K562 (cell line): ENCODE results near the gene SSH3. TPM values are rescaled to one million over a fixed set of nuclear protein-coding genes. Genes with fewer than 3 reads are reported as not detected.
A peak's percentile ranks its signal among the peaks of the same experiment; 100 is the strongest.

Experiments used
- CTCFL ChIP-seq: IDR thresholded peaks from 2 replicates; pipeline ENCODE4 v1.6.1; 2011; ENCODE audit warnings: borderline replicate concordance, low read depth, mild to moderate bottlenecking, moderate library complexity, low read length; ENCODE audit not compliant: insufficient read depth, poor library complexity, severe bottlenecking
- ETV5 ChIP-seq: sonication (generic); formaldehyde crosslinking; IDR thresholded peaks from 2 replicates; pipeline ENCODE4 v1.4.0; 2020; ENCODE audit warnings: low read depth, mild to moderate bottlenecking, missing genetic modification reagents
- FOXM1 ChIP-seq, 2 experiments: fragments of 450-650 bp in 1 of 2; sonication (generic) in 1 of 2; formaldehyde crosslinking in 1 of 2; IDR thresholded peaks; 2 replicates each; pipeline versions ENCODE4 v1.6.1 to v1.9.0; 2017 to 2022; ENCODE audit warnings: low read depth in 2 of 2, mild to moderate bottlenecking in 2 of 2, missing genetic modification reagents in 1 of 2, moderate library complexity in 1 of 2
- NFE2 ChIP-seq: IDR thresholded peaks from 2 replicates; pipeline ENCODE4 v1.6.1; 2014; ENCODE audit warnings: antibody characterized with exemption, low read depth
- NFE2L1 ChIP-seq: fragments of 450-650 bp; IDR thresholded peaks from 2 replicates; pipeline ENCODE4 v1.6.1; 2016; ENCODE audit warnings: missing genetic modification characterization, low read depth, mild to moderate bottlenecking, missing compliant biosample characterization, moderate library complexity, borderline replicate concordance
- SMAD4 ChIP-seq: fragments of 250-450 bp; sonication (Bioruptor Pico); conservative IDR thresholded peaks from 2 replicates; pipeline ENCODE4 v1.8.0; 2021; ENCODE audit warnings: inconsistent platforms, mild to moderate bottlenecking, moderate library complexity
- TRIM24 ChIP-seq, 2 experiments: fragments of 450-650 bp; IDR thresholded peaks; 2 replicates each; pipeline ENCODE4 v1.6.1; 2016
- ZKSCAN8 ChIP-seq: fragments of 200-800 bp; sonication (Bioruptor generic); IDR thresholded peaks from 2 replicates; pipeline ENCODE4 v1.6.1; 2016; ENCODE audit warnings: missing genetic modification characterization, missing compliant biosample characterization
- ZNF12 ChIP-seq: sonication (generic); formaldehyde crosslinking; IDR thresholded peaks from 2 replicates; pipeline ENCODE4 v1.4.0; 2020; ENCODE audit warnings: mild to moderate bottlenecking, missing genetic modification reagents
- ZNF766 ChIP-seq: fragments of 200-800 bp; sonication (Bioruptor generic); conservative IDR thresholded peaks from 2 replicates; pipeline ENCODE4 v1.6.1; 2016; ENCODE audit warnings: missing genetic modification characterization, missing compliant biosample characterization
- ZNF79 ChIP-seq: fragments of 250-450 bp; sonication (Bioruptor Pico); IDR thresholded peaks from 2 replicates; pipeline ENCODE4 v1.4.0; 2020; ENCODE audit warnings: low read depth, mild to moderate bottlenecking, moderate library complexity
- polyA plus RNA-seq, 8 experiments: library from polyadenylated mRNA; depleted of rRNA in 4 of 8; stranded (reverse) in 5 of 8; unstranded in 3 of 8; fragments of >200 nt; fragmentation: Nextera tagmentation in 2 of 8; fragmentation: Illumina TruSeq in 1 of 8; extraction: Ambion mirVana in 2 of 8; extraction: Trizol in 1 of 8; gene quantifications; 2 replicates each; pipeline versions ENCODE4 v1.2.1 to v1.2.3, GENCODE V29; 2011 to 2014; ENCODE audit warnings: inconsistent platforms in 1 of 8, missing spikeins in 1 of 8
- total RNA-seq, 7 experiments: library from RNA; depleted of rRNA in 6 of 7; stranded (reverse); fragments of >200 nt in 6 of 7; fragmentation: Illumina TruSeq in 2 of 7; extraction: Trizol in 2 of 7; gene quantifications; 2 replicates each; pipeline versions ENCODE4 v1.2.1 to v1.2.3, GENCODE V29; 2011 to 2021; ENCODE audit warnings: low replicate concordance in 1 of 7
- TF ChIP-seq, protein P1 (sequence below): fragments of 450-650 bp; IDR thresholded peaks from 2 replicates; pipeline ENCODE4 v1.6.1; 2018; ENCODE audit not compliant: partially characterized antibody
- TF ChIP-seq, protein P2 (sequence below): fragments of 450-650 bp; IDR thresholded peaks from 2 replicates; pipeline ENCODE4 v1.6.1; 2016; ENCODE audit warnings: mild to moderate bottlenecking
- TF ChIP-seq, protein P3 (sequence below): fragments of 450-650 bp; formaldehyde crosslinking; IDR thresholded peaks from 2 replicates; pipeline ENCODE4 v1.4.0; 2020; ENCODE audit warnings: mild to moderate bottlenecking, mixed read lengths

Gene SSH3
- total and polyA plus RNA-seq, 9 of the 15 experiments (the other 6 are each of a cell fraction or from before 2014, with no cell fraction given), result 0.07 to 1.0 (median 0.24) TPM; not detected in 3

DNA sequence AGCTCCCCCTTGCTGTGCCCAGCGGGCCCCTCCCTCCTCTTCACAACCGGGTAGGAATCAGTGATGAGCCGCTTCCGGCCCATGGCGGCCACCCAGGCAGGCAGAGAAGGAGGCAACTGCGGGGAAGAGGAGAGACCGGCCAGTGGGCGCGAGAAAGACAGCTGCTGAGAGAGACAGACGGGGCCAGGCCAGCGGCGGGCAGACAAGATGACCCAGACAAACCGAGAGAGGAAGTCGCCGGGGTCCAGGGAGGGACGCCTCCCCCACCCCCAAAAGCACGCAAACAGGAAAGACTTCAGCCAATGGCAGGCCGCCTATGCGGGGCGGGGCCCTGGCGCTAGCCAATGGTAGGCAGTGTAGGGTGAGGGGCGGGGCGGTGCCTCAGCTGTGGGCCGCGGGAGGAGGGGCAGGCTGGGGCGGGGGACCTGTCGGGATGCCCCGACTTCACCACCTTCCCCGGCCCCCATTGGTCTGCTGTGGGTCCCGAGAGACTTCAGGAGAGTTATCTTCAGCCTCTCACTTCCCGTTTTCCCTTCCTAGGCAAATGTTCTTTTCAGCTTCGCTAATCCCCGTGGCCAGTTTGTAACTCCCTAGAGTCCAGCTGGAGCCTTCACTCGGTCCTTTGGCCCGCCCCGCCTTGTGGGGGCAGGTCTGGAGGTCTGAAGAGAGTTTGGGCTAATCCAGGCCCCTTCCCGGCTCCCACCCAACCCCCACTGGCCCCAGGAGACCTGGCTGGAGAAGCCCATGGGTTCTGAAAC is 50.2 kb downstream of the SSH3 start, which contains the start of gene POLD4 (continued):
- TF ChIP-seq ZNF79 (CRISPR knock-in tag) (no peak), ZKSCAN8 (CRISPR knock-in tag) (no peak; the same call in 1 of the 2 replicates), TRIM24 (IDR thresholded peaks at IDR 0.05) (no peak), CTCFL (no peak), ZNF766 (CRISPR knock-in tag) (0 out of 2 replicates have a peak, but pooled peaks have one; percentile 28), ETV5 (CRISPR knock-in tag) (peak; percentile 78; the same call in 1 of the 2 replicates), NFE2L1 (no peak), NFE2 (peak; percentile 21; the same call in 1 of the 2 replicates), SMAD4 (peak; percentile 89), ZNF12 (CRISPR knock-in tag) (no peak), FOXM1 (IDR thresholded peaks at IDR 0.05; ENCODE audit: low read depth) (peak; percentile 38; the same call in 1 of the 2 replicates), FOXM1 (CRISPR knock-in tag; IDR thresholded peaks at IDR 0.05; ENCODE audit: low read depth) (no peak)
- TF ChIP-seq, protein P1, sequence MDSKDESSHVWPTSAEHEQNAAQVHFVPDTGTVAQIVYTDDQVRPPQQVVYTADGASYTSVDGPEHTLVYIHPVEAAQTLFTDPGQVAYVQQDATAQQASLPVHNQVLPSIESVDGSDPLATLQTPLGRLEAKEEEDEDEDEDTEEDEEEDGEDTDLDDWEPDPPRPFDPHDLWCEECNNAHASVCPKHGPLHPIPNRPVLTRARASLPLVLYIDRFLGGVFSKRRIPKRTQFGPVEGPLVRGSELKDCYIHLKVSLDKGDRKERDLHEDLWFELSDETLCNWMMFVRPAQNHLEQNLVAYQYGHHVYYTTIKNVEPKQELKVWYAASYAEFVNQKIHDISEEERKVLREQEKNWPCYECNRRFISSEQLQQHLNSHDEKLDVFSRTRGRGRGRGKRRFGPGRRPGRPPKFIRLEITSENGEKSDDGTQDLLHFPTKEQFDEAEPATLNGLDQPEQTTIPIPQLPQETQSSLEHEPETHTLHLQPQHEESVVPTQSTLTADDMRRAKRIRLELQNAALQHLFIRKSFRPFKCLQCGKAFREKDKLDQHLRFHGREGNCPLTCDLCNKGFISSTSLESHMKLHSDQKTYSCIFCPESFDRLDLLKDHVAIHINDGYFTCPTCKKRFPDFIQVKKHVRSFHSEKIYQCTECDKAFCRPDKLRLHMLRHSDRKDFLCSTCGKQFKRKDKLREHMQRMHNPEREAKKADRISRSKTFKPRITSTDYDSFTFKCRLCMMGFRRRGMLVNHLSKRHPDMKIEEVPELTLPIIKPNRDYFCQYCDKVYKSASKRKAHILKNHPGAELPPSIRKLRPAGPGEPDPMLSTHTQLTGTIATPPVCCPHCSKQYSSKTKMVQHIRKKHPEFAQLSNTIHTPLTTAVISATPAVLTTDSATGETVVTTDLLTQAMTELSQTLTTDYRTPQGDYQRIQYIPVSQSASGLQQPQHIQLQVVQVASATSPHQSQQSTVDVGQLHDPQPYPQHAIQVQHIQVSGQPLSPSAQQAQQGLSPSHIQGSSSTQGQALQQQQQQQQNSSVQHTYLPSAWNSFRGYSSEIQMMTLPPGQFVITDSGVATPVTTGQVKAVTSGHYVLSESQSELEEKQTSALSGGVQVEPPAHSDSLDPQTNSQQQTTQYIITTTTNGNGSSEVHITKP, result peak; percentile 46
- TF ChIP-seq, protein P2, sequence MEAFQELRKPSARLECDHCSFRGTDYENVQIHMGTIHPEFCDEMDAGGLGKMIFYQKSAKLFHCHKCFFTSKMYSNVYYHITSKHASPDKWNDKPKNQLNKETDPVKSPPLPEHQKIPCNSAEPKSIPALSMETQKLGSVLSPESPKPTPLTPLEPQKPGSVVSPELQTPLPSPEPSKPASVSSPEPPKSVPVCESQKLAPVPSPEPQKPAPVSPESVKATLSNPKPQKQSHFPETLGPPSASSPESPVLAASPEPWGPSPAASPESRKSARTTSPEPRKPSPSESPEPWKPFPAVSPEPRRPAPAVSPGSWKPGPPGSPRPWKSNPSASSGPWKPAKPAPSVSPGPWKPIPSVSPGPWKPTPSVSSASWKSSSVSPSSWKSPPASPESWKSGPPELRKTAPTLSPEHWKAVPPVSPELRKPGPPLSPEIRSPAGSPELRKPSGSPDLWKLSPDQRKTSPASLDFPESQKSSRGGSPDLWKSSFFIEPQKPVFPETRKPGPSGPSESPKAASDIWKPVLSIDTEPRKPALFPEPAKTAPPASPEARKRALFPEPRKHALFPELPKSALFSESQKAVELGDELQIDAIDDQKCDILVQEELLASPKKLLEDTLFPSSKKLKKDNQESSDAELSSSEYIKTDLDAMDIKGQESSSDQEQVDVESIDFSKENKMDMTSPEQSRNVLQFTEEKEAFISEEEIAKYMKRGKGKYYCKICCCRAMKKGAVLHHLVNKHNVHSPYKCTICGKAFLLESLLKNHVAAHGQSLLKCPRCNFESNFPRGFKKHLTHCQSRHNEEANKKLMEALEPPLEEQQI, result no peak
- TF ChIP-seq, protein P3, sequence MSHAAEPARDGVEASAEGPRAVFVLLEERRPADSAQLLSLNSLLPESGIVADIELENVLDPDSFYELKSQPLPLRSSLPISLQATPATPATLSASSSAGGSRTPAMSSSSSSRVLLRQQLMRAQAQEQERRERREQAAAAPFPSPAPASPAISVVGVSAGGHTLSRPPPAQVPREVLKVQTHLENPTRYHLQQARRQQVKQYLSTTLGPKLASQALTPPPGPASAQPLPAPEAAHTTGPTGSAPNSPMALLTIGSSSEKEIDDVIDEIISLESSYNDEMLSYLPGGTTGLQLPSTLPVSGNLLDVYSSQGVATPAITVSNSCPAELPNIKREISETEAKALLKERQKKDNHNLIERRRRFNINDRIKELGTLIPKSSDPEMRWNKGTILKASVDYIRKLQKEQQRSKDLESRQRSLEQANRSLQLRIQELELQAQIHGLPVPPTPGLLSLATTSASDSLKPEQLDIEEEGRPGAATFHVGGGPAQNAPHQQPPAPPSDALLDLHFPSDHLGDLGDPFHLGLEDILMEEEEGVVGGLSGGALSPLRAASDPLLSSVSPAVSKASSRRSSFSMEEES (CRISPR knock-in tag), result no peak
